Stimulated activated CD4-positive, alpha-beta T cell treated with anti-CD3 and anti-CD28 coated beads, Interleukin-1b, Interleukin-23, amount 100 ng/mL, for 48 hours (primary cell): Measurements from ENCODE around the gene HIGD2A.

Experiments
- DNase-seq: peaks from one replicate; pipeline ENCODE4 v3.0.0-alpha.2; 2020

Gene HIGD2A

GRCh38 chr5:176418251-176418650, 29.7 kb downstream of the HIGD2A start:
- no peak for DNase-seq

- DNase-seq: no peak
Observed at GRCh38 chr5:176420086-176420485, 31.5 kb downstream of the HIGD2A start.

- no peak for DNase-seq
Observed at GRCh38 chr5:176420972-176421544, 32.5 kb downstream of the HIGD2A start.

- DNase-seq: no peak
Observed at GRCh38 chr5:176424181-176424580, 35.6 kb downstream of the HIGD2A start.

- no peak for DNase-seq
Observed at GRCh38 chr5:176425138-176425537, 36.6 kb downstream of the HIGD2A start.

- DNase-seq: no peak
Observed at GRCh38 chr5:176425791-176426190, 37.2 kb downstream of the HIGD2A start.

GRCh38 chr5:176426876-176427275, 38.3 kb downstream of the HIGD2A start:
- DNase-seq: no peak

GRCh38 chr5:176427971-176428370, 39.4 kb downstream of the HIGD2A start:
- DNase-seq: no peak

- no peak for DNase-seq
Observed at GRCh38 chr5:176429972-176430371, 41.4 kb downstream of the HIGD2A start.

GRCh38 chr5:176432707-176433106, 44.2 kb downstream of the HIGD2A start:
- no peak for DNase-seq

- DNase-seq: no peak
Observed at GRCh38 chr5:176436656-176437055, 48.1 kb downstream of the HIGD2A start.

GRCh38 chr5:176438959-176439757, 50.6 kb downstream of the HIGD2A start:
- DNase-seq: no peak
